ENCODE measurements around the gene BPHL. TPM values are rescaled to one million over a fixed set of nuclear protein-coding genes. Genes with fewer than 3 reads are reported as not detected.
A peak's percentile ranks its signal among the peaks of the same experiment; 100 is the strongest.

The BPHL gene
- 26.6 and 27.7 TPM in 2 replicates for total RNA-seq
- long read RNA-seq, transcript BPHL-205 (8 exons, 1,563 nt): minor isoform, 18 of 191 reads
- long read RNA-seq, transcript BPHL-203 (7 exons, 1,928 nt): major isoform, 147 of 191 reads
- long read RNA-seq, partial matches to known transcripts: 3 of 191 reads
- long read RNA-seq, other reads (novel, unspliced or antisense): 17 of 191 reads

DNA sequence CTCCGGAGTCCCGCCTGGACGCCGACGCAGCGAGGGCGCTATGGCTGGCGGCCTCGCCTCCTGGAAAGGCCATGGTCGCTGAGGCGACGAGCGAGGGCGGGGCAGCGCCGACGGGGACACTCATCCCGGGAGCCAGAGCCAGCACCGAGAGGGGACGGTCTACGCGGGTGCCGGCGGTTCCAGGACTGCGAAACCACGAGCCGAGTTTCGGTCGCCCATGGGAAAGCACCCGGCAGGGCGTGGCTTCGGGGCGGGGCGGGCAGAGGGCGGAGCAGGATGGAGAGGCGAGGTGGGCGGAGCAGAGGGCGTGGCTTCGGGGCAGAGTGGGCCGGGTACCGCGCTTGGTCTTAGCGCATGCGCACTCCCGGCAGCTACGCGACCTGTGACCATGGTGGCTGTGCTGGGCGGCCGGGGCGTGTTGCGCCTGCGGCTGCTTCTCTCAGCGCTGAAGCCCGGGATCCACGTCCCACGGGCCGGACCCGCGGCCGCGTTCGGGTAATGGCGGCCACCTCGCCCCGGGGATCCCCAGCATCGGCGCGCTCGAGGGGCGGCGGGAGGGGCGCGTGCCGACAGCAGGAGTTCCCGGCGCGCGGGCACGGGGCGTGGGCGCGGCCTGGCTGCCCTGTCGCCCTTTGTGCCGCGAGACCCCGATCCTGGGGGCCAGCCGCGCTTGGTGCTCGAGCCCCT, at the start of gene BPHL:
TSS of gene BPHL (plus strand) at position 359 of the 687 bp plus-strand sequence. CDS start at position 389, 30 bp downstream.
- peak; percentile 99 for DNase-seq (ENCODE audit: extremely low spot score, unreplicated experiment)
- Mint-ChIP-seq H3K36me3 (ENCODE audit: unreplicated experiment) (peaks cover 4% of the 10 kb centered on the region), H3K27ac (ENCODE audit: unreplicated experiment) (peak within 1 kb of the TSS; percentile 91), H3K4me3 (ENCODE audit: unreplicated experiment) (peak within 1 kb of the TSS; percentile 82), H3K9me3 (ENCODE audit: unreplicated experiment) (no peaks in the 10 kb centered on the region), H3K27me3 (ENCODE audit: unreplicated experiment) (no peaks in the 10 kb centered on the region), H3K4me1 (ENCODE audit: unreplicated experiment) (peaks cover 13% of the 10 kb centered on the region)
- TF ChIP-seq, protein P1, sequence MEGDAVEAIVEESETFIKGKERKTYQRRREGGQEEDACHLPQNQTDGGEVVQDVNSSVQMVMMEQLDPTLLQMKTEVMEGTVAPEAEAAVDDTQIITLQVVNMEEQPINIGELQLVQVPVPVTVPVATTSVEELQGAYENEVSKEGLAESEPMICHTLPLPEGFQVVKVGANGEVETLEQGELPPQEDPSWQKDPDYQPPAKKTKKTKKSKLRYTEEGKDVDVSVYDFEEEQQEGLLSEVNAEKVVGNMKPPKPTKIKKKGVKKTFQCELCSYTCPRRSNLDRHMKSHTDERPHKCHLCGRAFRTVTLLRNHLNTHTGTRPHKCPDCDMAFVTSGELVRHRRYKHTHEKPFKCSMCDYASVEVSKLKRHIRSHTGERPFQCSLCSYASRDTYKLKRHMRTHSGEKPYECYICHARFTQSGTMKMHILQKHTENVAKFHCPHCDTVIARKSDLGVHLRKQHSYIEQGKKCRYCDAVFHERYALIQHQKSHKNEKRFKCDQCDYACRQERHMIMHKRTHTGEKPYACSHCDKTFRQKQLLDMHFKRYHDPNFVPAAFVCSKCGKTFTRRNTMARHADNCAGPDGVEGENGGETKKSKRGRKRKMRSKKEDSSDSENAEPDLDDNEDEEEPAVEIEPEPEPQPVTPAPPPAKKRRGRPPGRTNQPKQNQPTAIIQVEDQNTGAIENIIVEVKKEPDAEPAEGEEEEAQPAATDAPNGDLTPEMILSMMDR (IDR thresholded peaks at IDR 0.05): no peak

DNA sequence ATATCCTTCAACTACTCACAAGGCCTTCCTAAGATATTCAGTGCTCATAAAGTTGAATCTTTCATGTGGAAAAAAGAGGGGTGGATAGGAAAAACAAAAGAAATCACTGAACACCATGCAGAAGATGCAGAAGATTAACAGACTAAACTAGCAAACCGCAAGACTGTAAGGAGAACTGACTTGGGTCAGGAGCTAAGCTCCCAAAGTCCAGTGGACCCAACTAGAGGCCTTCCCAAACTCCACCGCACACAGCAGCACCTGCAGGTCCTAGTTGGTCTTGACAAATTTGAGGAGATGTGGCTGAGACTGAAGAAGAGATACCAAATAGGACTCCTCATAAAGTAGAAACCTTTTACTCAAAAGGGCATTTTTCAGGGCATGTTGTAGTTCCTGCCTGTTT, 46.9 kb upstream of the BPHL start:
- Mint-ChIP-seq H3K9me3 (ENCODE audit: unreplicated experiment) (no peaks in the 10 kb centered on the region), H3K27me3 (ENCODE audit: unreplicated experiment) (no peaks in the 10 kb centered on the region), H3K36me3 (ENCODE audit: unreplicated experiment) (no peaks in the 10 kb centered on the region), H3K4me3 (ENCODE audit: unreplicated experiment) (no peak overlapping the region), H3K27ac (ENCODE audit: unreplicated experiment) (no peak overlapping the region), H3K4me1 (ENCODE audit: unreplicated experiment) (peaks cover 65% of the 10 kb centered on the region)
- TF ChIP-seq, protein P1 (IDR thresholded peaks at IDR 0.05): no peak
- no peak for DNase-seq (ENCODE audit: extremely low spot score, unreplicated experiment)

DNA sequence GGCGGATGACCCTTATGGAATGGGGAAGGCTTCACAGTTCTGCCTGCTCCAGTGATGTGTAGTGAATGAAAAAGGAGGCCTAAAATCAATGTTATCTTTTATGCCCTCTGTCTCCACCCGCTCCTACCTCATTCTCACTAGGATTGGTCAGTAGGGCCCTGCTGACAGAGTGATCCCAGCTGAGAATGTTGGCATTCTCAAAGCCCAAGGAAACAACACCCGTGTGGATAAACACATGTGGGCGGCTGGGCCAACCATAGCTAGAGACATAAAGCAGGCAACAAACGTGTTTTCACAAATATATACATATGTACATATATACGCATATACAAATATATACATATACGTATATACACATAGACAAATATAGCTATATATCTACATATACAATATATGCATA, 45.7 kb upstream of the BPHL start:
- no peak overlapping the region for H3K27ac Mint-ChIP-seq (ENCODE audit: unreplicated experiment)

DNA sequence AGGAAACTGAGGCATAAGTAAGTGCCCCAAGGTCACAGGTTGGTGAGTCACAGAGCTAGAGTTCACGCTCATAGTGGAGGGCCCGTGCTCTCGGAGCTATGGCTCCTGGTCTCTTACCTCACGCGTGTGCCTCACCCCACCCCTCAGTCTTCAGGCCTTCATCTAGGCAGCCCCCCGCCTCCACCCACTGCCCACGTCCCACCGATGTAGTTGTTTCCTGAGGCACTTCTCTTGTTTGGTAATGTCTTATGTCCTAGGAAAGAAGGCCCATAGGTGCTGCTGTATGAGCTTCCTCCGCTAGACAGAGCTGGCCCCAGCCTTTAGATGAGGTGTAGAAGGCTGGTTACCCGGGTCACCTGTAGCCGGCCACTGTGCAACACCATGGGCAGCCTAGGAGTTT, 45.1 kb upstream of the BPHL start:
- no peak for DNase-seq (ENCODE audit: extremely low spot score, unreplicated experiment)
- Mint-ChIP-seq H3K4me3 (ENCODE audit: unreplicated experiment) (no peak overlapping the region), H3K4me1 (ENCODE audit: unreplicated experiment) (peaks cover 53% of the 10 kb centered on the region), H3K9me3 (ENCODE audit: unreplicated experiment) (no peaks in the 10 kb centered on the region), H3K27me3 (ENCODE audit: unreplicated experiment) (no peaks in the 10 kb centered on the region), H3K27ac (ENCODE audit: unreplicated experiment) (no peak overlapping the region), H3K36me3 (ENCODE audit: unreplicated experiment) (peaks cover 11% of the 10 kb centered on the region)
- TF ChIP-seq, protein P1 (IDR thresholded peaks at IDR 0.05): no peak

More for the DNA sequence above, 45.7 kb upstream of the BPHL start:
- Mint-ChIP-seq H3K36me3 (ENCODE audit: unreplicated experiment) (peaks cover 6% of the 10 kb centered on the region), H3K4me1 (ENCODE audit: unreplicated experiment) (peaks cover 57% of the 10 kb centered on the region), H3K4me3 (ENCODE audit: unreplicated experiment) (no peak overlapping the region), H3K27me3 (ENCODE audit: unreplicated experiment) (no peaks in the 10 kb centered on the region), H3K9me3 (ENCODE audit: unreplicated experiment) (no peaks in the 10 kb centered on the region)
- DNase-seq (ENCODE audit: extremely low spot score, unreplicated experiment): no peak
- TF ChIP-seq, protein P1 (IDR thresholded peaks at IDR 0.05): no peak

DNA sequence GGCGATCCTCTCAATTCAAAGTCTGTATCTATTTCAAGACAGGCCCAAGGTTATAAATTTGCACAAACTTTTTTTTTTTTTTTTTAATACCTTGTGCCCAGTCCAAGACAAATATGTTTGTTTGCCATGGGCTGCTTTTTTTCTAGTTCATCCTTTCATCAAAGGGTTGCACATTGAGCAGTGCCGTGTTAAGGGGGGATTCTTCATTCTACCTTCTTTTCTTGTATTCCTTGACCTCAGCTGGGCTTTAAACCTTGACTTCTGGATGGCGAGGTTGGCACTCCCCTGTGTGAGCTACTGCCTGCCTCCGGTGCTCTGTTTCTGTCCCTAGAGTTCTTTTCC, 42.8 kb upstream of the BPHL start:
- H3K4me3 Mint-ChIP-seq (ENCODE audit: unreplicated experiment): peak overlapping the region; percentile 38
- H3K9me3 Mint-ChIP-seq (ENCODE audit: unreplicated experiment): no peaks in the 10 kb centered on the region
- no peak for DNase-seq (ENCODE audit: extremely low spot score, unreplicated experiment)
- TF ChIP-seq, protein P1 (IDR thresholded peaks at IDR 0.05): no peak
- peaks cover 39% of the 10 kb centered on the region for H3K4me1 Mint-ChIP-seq (ENCODE audit: unreplicated experiment)
- H3K36me3 Mint-ChIP-seq (ENCODE audit: unreplicated experiment): peaks cover 23% of the 10 kb centered on the region
- H3K27me3 Mint-ChIP-seq (ENCODE audit: unreplicated experiment): no peaks in the 10 kb centered on the region
- peak overlapping the region; percentile 86 for H3K27ac Mint-ChIP-seq (ENCODE audit: unreplicated experiment)
